Panc1 (cell line): Measurements from ENCODE around the gene USP5. TPM values are rescaled to one million over a fixed set of nuclear protein-coding genes. Genes with fewer than 3 reads are reported as not detected.
"Not testable (repeated sequence)": the region's sequence is repeated elsewhere in the genome, so short reads cannot be mapped to it uniquely, and the experiment has no call there.

Source experiments
- ATAC-seq: fragments of 200-7000 bp; cut with Tn5 transposase; 2 replicates; pipeline ENCODE4 v1.9.1; 2020; ENCODE audit warnings: mild to moderate bottlenecking, moderate library complexity
- BruUV-seq: library from RNA; stranded (reverse); fragments of 400-500 nt; replicated peaks from 2 replicates; lab custom pipeline; 2021; lab: Mats Ljungman, UMichigan
- CTCF ChIA-PET: fragments of 300-600 bp; sonication (Branson Sonifier 250); formaldehyde crosslinking; loops from one replicate; lab custom pipeline; 2022; ENCODE audit warnings: antibody characterized with exemption; lab: Charles Lee
- POLR2A ChIA-PET: fragments of 300-600 bp; sonication (Branson Sonifier 250); formaldehyde crosslinking; loops from one replicate; lab custom pipeline; 2022; ENCODE audit warnings: antibody characterized with exemption; lab: Charles Lee
- DNase-seq: peaks from one replicate; pipeline ENCODE4 v3.0.0-alpha.2; 2010; ENCODE audit warnings: low read depth, low spot score
- H3K27ac ChIP-seq: 2 replicates; pipeline ENCODE4 v1.5.1; 2011; ENCODE audit warnings: mild to moderate bottlenecking, low read length, inconsistent platforms
- H3K27me3 ChIP-seq: fragments of 200-500 bp; sonication (Bioruptor generic); 2 replicates; pipeline ENCODE4 v1.6.0; 2014; ENCODE audit warnings: low read length, inconsistent platforms; ENCODE audit not compliant: control insufficient read depth, insufficient read depth
- H3K36me3 ChIP-seq: fragments of 200-500 bp; sonication (Bioruptor generic); 2 replicates; pipeline ENCODE4 v1.5.1; 2014; ENCODE audit warnings: inconsistent platforms, mild to moderate bottlenecking, low read length, moderate library complexity; ENCODE audit not compliant: control insufficient read depth, insufficient read depth
- H3K4me1 ChIP-seq: 2 replicates; pipeline ENCODE4 v1.5.1; 2011; ENCODE audit warnings: inconsistent platforms, mild to moderate bottlenecking, low read length, moderate library complexity; ENCODE audit not compliant: control insufficient read depth, insufficient read depth
- H3K4me3 ChIP-seq, 2 experiments: 2 replicates each; pipeline ENCODE4 v1.5.1; 2011 to 2012; ENCODE audit warnings: low read depth in 2 of 2, low read length in 2 of 2, mild to moderate bottlenecking in 2 of 2, inconsistent platforms in 1 of 2, moderate library complexity in 1 of 2
- H3K9me3 ChIP-seq: fragments of 200-500 bp; sonication (Bioruptor generic); 2 replicates; pipeline ENCODE4 v1.5.1; 2014; ENCODE audit warnings: low read depth, mild to moderate bottlenecking, inconsistent platforms, low read length, moderate library complexity; ENCODE audit not compliant: control insufficient read depth, insufficient read depth
- POLR2AphosphoS5 ChIP-seq: IDR thresholded peaks from 2 replicates; pipeline ENCODE4 v1.6.1; 2012; ENCODE audit warnings: mild to moderate bottlenecking, low read depth, low read length, moderate library complexity
- SIN3A ChIP-seq: IDR thresholded peaks from 2 replicates; pipeline ENCODE4 v1.6.1; 2012; ENCODE audit warnings: low read depth, mild to moderate bottlenecking, low read length, moderate library complexity, borderline replicate concordance; ENCODE audit not compliant: insufficient read depth
- TCF7L2 ChIP-seq: IDR thresholded peaks from 2 replicates; pipeline ENCODE4 v1.6.1; 2011; ENCODE audit warnings: mild to moderate bottlenecking, low read depth, low read length, inconsistent platforms
- in situ Hi-C: cut with HindIII; loops from 2 replicates; pipeline ENCODE4 v1.10.0; 2016; ENCODE audit warnings: low sequenced_read_pairs, low pct_unique_long_range_greater_than_20kb
- intact Hi-C: fragments of 100-400 bp; cut with micrococcal nuclease; formaldehyde crosslinking; loops from one replicate; pipeline ENCODE4 v1.10.0; 2022; ENCODE audit not compliant: unreplicated experiment
- total RNA-seq: library from RNA; stranded (reverse); gene quantifications from one replicate; pipeline ENCODE4 v1.2.1, GENCODE V29; 2021; ENCODE audit not compliant: unreplicated experiment
- TF ChIP-seq, protein P1 (sequence below), 2 experiments: IDR thresholded peaks; 2 replicates each; pipeline ENCODE4 v1.6.1; 2011 to 2012; ENCODE audit warnings: low read depth in 2 of 2, control low read depth in 1 of 2, low read length in 1 of 2, mild to moderate bottlenecking in 1 of 2, moderate library complexity in 1 of 2; ENCODE audit not compliant: insufficient read depth in 1 of 2
- TF ChIP-seq, protein P2 (sequence below): fragments of 450-650 bp; IDR thresholded peaks from 2 replicates; pipeline ENCODE4 v1.5.1; 2017; ENCODE audit warnings: mild to moderate bottlenecking

USP5 gene
- total RNA-seq, 1 experiment from 2014 or later, result 104 TPM

DNA sequence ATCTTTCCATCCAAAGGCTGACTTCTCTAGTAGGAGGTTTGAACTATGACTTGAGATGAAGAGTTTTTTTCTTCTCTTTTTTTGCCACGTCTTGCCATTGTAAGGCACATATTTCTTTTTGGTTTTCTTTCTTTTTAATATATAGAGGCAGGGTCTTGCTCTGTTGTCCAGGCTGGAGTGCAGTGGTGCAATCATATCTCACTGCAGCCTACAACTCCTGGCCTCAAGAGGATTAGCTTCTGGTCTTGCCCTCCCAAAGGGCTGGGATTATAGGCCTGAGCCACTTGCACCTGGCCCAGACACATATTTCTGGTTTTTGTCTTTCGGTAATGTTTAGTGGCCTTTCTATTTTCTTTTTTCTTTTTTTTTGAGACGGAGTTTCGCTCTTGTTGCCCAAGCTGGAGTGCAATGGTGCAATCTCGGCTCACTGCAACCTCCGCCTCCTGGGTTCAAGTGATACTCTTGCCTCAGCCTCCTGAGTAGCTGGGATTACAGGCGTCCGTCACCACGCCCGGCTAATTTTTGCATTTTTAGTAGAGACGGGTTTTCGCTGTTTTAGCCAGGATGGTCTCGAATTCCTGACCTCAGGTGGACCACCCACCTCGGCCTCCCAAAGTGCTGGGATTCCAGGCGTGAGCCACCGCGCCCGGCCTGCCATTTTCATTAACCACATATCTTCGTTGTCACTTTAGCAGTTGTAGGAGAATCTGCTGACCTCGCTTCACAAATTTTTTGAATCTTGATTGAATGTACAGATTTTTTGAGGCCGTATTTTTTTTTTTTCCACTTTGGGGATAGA, 38.0 kb downstream of the USP5 start:
- H3K27ac ChIP-seq, result peak overlapping the region; percentile 95
- H3K9me3 ChIP-seq, POLR2A ChIA-PET, H3K27me3 ChIP-seq, H3K4me3 ChIP-seq, H3K4me1 ChIP-seq, BruUV-seq, DNase-seq, CTCF ChIA-PET, ATAC-seq, H3K36me3 ChIP-seq, intact Hi-C loops, in situ Hi-C loops: not testable (repeated sequence)

DNA sequence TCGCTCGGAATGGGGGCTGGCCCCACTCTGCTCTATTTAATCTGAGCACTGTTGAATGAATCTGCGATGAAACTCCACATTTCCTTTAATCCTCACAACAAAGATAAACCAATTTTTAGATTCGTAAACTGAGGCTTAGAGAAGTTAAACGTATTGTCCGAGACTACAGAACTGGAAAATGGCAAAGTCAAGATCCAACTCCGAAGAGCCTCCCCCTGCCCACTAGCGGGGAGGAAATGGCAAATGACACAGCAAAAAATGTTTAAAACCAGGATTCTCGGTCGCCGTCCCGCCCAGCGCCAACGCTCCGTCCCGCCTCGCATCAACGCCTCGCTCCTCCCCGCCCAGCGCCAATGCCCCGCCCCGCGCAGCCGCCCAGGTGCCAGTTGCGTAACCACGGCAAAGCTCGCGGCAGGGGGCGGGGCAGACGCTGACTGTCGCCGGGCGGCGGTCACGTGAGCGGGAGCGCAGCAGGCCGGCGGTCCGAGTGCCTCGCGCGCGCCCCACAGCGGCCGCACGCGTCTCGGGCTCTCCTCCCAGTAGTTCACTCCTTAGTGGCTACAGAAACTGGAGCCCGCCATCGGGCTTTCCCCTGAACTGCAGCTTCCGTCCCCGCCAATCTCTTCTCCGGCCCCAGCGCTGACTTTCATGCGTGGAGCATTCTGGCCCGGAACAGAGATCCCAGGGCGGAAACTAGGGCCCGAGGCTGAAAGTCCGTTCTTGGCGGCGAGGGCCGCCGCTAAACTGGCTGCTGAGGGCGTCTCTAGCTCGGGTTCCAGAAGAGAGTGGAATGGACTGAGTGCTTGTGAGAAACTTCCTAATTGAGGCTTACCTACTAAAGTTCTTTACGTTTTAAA, 39.1 kb downstream of the USP5 start:
- TF ChIP-seq SIN3A (peak; percentile 69; the same call in 1 of the 2 replicates), POLR2AphosphoS5 (peak; percentile 84), TCF7L2 (peak; percentile 37; the same call in 1 of the 2 replicates)
- TF ChIP-seq, protein P1, sequence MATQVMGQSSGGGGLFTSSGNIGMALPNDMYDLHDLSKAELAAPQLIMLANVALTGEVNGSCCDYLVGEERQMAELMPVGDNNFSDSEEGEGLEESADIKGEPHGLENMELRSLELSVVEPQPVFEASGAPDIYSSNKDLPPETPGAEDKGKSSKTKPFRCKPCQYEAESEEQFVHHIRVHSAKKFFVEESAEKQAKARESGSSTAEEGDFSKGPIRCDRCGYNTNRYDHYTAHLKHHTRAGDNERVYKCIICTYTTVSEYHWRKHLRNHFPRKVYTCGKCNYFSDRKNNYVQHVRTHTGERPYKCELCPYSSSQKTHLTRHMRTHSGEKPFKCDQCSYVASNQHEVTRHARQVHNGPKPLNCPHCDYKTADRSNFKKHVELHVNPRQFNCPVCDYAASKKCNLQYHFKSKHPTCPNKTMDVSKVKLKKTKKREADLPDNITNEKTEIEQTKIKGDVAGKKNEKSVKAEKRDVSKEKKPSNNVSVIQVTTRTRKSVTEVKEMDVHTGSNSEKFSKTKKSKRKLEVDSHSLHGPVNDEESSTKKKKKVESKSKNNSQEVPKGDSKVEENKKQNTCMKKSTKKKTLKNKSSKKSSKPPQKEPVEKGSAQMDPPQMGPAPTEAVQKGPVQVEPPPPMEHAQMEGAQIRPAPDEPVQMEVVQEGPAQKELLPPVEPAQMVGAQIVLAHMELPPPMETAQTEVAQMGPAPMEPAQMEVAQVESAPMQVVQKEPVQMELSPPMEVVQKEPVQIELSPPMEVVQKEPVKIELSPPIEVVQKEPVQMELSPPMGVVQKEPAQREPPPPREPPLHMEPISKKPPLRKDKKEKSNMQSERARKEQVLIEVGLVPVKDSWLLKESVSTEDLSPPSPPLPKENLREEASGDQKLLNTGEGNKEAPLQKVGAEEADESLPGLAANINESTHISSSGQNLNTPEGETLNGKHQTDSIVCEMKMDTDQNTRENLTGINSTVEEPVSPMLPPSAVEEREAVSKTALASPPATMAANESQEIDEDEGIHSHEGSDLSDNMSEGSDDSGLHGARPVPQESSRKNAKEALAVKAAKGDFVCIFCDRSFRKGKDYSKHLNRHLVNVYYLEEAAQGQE (IDR thresholded peaks at IDR 0.05; ENCODE audit: insufficient read depth in 1 of 2, low read depth in 2 of 2, low read length in 1 of 2), result no peak
- TF ChIP-seq, protein P2, sequence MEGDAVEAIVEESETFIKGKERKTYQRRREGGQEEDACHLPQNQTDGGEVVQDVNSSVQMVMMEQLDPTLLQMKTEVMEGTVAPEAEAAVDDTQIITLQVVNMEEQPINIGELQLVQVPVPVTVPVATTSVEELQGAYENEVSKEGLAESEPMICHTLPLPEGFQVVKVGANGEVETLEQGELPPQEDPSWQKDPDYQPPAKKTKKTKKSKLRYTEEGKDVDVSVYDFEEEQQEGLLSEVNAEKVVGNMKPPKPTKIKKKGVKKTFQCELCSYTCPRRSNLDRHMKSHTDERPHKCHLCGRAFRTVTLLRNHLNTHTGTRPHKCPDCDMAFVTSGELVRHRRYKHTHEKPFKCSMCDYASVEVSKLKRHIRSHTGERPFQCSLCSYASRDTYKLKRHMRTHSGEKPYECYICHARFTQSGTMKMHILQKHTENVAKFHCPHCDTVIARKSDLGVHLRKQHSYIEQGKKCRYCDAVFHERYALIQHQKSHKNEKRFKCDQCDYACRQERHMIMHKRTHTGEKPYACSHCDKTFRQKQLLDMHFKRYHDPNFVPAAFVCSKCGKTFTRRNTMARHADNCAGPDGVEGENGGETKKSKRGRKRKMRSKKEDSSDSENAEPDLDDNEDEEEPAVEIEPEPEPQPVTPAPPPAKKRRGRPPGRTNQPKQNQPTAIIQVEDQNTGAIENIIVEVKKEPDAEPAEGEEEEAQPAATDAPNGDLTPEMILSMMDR, result peak; percentile 93
- no TSS peak for BruUV-seq
- ChIA-PET POLR2A (interaction anchor here (0.6 to 1.0 kb wide), 2 partner anchors 19 to 172 kb away, joined by 3 read pairs; no protein-coding TSS in a partner anchor), CTCF (interaction anchor here (0.5 to 1.0 kb wide), 3 partner anchors 18 to 53 kb away, joined by 4 to 6 read pairs (median 4); partner anchors contain the start of genes C12orf57 and SPSB2)
- ATAC-seq (peak; percentile 98), DNase-seq (no peak)
- H3K9me3 ChIP-seq, result no peaks in the 10 kb centered on the region
- H3K4me1 ChIP-seq, result 0 out of 2 replicates have a peak, but pooled peaks cover 4% of the 10 kb centered on the region
- H3K4me3 ChIP-seq, result peak overlapping the region; percentile 49 to 76
- no peaks in the 10 kb centered on the region for H3K27me3 ChIP-seq
- in situ Hi-C loops, result no loop called here
- no peaks in the 10 kb centered on the region for H3K36me3 ChIP-seq
- H3K27ac ChIP-seq, result peak overlapping the region; percentile 95
- intact Hi-C loops, result no loop called here
